NCI-H187 (cell line): ENCODE data around the gene DOK5.

Source experiments
- DNase-seq, 2 experiments: peaks; one replicate each; lab custom pipeline; 2025; lab: John Stamatoyannopoulos, UW

DOK5 gene

GRCh38 chr20:54618412-54618811, 143.0 kb downstream of the DOK5 start:
- no peak for DNase-seq

DNA sequence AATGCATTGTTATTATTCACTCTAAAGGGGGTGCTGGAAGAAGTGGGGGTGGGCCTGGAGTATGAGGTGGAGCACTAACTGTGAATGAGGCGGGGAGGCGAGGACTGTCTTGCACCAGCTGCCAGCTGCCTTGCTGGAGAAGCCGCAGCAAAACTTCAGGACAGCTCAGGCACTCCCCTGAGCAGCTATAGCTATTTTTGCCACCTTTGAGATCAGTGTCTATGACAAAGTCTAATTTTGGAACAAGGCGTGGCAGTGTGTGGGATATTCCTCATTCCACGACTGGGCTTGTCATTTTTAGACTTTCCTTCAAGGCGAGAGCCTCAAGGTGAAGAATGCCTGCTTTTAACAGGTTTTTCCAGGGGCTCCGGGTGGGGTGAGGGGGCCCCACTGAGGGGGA, 143.8 kb downstream of the DOK5 start:
- DNase-seq: no peak

DNA sequence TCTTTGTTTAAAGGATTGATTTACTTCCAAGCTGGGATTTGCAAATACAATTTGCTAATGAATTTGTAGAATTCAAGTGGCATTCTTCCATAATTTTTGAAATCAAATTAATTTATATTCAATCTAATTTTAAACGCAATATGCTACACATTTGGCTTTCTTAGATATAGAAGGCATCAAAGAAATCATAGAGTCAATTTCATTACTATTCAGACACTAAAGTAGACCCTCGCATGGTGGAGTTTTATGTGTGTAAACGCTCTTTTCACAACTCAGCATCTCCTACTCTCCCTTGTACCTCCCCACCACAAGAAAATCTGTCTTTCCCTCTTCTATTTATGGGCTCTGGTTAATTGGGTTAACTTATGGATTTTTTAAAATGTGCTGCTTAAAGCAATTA, 144.3 kb downstream of the DOK5 start:
- no peak for DNase-seq

- no peak for DNase-seq
Observed at GRCh38 chr20:54620611-54621010, 145.2 kb downstream of the DOK5 start.

DNA sequence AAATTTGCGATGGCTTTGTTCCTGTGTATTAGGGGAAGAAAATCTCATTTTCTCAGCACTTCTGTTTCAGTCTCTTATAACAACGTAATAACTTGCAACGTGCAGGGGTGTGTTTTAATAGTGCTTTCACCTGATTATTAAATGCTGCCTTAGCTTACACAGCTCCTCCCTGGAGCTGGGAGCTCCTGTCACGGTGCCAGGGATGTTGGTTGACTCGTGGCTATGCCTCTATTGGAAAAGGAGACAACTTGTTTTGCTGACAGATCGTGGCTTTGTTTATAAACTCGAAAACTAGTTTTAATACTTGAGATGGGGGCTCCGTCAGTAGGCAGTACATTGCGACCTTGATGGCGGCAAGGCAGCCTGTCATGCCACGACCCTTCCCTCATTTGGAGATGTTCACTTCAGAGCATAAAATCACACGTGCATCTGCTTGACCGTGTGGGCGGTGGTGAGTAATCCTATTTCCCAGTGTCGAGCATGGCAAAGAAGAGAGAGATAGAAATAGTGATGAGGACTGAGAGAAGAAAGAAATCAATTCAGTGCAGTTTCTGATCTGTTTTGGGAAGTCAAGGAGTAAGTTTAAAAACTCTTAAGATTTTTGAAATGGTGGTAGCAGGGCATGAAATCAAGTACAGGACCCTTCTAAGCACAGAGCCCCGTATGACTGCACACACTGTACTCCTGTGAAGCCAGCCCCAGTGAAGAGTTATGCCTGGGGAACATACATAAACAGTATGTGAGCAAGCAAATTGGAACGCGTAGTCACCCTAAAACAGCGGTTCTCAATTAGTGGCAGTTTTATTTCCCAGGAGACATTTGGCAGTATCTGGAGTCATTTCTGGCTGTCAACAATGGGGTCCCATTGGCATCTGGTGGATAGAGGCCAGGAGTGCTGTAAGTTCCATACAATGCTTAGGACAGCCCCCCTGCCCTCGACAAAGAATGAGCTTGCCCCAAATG, 147.2 kb downstream of the DOK5 start:
- no peak for DNase-seq

GRCh38 chr20:54623991-54624569, 148.7 kb downstream of the DOK5 start:
- no peak for DNase-seq

- no peak for DNase-seq
Observed at GRCh38 chr20:54624706-54625390, 149.5 kb downstream of the DOK5 start.

GRCh38 chr20:54625497-54625896, 150.1 kb downstream of the DOK5 start:
- DNase-seq: no peak

DNA sequence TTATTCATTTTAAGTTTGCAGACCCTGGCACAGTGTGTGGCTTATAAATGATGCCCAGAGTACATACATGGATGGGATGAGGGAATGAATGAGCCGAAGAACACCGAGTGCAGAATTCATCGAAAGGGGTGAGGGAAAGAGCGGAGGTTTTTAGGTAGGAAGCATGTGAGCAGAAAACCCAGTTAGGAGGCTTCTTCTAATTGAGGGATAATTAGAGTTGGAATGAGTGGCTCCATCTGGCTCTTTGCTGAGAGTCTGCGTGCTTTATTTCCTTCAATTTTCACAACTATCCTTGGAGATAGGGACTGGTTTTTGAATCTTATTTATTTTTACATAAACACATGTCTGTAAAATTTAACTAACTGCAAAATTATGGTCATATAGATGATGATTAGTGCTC, 150.7 kb downstream of the DOK5 start:
- no peak for DNase-seq

GRCh38 chr20:54629632-54630031, 154.2 kb downstream of the DOK5 start:
- no peak for DNase-seq

DNA sequence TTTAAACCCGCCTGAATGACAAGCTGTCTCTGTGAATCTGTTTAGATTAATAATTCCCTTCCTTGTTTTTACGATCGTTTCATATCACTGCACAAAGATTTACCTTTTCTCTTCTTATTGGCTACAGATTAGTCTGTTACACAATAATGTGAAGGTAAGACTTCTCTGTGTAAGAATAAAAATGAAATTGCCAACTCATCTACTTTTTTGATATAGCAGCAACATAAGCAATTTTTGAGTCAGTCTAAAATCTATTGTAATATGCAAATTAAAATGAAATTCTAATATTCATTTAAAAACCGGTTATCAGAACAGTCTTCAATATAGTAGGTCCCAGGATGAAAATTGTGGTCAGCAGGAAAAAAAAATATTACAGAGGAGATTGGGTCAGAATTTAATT, 155.2 kb downstream of the DOK5 start:
- no peak for DNase-seq

DNA sequence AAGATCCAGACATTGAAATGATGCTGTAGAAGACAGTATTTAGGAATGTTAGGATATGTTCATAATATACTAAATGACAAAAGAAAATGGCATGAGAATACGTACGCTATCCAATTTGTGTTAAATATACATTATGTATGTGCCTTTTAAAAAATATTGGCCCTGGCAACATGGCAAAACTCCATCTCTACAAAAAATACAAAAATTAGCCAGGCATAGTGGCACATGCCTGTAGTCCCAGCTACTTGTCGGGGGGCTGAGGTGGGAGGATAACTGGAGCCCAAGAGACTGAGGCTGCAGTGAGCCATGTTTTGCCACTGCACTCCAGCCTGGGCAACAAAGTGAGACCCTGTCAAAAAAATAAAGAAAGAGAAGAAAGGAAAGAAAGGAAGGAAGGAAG, 155.7 kb downstream of the DOK5 start:
- no peak for DNase-seq

- DNase-seq: no peak
Observed at GRCh38 chr20:54633374-54634355, 158.3 kb downstream of the DOK5 start.

DNA sequence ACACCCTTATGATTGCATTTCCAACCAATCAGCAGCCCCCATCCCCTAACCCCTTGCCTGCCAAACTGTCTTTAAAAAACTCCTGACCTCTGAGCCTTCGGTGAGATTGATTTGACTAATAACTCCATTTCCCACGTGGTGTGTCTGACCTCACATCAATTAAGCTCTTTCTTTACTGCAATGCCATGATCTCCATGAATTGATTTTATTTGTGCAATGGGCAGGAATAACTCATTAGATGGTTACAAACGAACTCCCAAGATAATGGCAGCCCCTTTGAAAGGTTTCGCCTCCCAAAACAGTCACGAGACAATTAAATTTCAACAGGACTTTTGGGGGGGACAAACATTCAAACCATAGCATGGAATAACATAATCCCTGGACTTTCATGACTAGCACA, 161.2 kb downstream of the DOK5 start:
- no peak for DNase-seq

DNA sequence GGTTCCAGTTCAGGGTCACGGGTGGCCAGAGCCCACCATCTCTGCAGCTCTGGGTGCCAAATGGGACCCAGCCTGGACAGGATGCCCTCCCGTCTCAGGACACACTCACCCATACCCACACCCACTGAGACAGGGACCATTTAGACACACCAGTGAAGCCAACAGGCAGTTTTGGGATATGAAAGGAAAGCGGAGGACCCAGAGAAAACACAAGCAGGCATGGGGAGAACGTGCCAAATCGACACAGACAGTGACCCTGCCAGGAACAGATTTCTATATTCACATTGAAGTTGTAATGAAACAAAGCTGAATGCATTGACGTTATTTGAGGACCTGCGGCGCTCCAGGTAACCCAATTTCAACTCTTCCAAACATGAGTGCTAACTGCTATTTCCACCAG, 164.5 kb downstream of the DOK5 start:
- DNase-seq: no peak

DNA sequence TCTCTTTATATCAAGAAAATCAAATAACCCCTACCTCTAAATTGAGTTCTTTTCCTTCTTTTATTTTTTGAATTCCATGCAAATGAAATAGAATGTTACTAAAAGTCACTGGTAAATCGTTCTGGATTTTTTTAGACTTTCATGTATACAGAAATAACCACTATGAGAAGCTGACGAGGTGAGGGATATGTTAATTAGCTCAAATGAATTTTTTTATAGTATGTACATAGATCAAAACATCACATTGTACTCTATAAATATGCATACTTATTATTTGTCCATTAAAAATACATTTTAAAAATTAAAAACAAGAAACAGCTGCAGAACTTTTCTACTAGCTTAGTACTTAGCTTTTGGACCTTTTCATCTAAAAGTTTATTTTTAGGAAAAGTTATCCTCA, 165.4 kb downstream of the DOK5 start:
- no peak for DNase-seq

DNA sequence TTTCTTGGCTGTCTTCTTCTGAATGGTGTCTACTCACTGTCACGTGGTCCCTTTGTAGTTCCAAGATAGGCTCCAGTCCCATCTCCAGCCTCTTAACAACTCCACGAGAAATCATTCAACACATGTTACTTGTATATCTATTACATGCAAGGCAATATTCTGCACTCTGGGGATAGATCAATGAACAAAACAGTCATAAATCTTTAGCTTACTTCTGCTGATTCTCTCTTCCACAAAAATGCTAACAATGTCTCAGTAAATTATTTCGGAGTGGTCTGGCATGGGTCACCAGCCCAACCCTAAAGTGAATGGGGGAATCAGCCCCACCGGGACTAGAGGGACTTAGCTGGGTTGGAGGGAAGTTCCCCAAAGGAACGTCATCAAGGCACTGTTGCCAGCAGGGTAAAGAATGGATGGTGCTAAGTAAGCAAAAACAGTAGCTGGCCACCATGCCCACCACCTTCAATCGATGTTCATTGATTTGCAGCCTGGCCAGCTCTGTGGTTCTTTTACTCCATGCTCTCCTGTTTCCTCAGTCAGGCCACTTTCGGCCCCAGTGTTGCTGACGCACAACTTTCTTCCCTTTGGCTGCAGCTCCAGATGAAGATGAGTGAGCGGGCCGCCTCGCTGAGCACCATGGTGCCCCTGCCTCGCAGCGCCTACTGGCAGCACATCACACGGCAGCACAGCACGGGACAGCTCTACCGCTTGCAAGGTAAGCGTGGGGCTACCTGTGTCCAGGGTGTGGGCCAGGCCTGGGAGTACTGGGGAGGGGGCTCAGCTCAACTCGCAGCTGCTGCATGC, 167.7 kb downstream of the DOK5 start:
- DNase-seq: no peak

DNA sequence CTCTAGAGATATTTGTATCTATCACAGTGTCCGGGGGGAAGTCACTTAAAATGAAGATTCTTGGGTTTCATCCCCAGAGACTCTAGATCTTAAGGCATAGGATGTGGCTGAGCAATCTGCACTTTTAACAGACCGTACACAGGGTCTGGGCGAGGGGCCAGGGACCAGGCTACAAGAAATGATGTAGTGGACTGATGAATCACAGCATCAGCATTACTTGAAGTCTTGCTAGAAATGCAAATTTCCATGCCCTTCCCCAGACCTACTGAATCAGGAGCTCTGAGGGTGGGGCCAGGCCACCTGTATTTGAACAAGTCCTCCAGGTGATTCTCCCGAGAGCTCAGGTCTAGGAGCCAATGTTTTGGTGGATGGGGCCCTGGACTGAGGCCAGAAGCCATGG, 168.4 kb downstream of the DOK5 start:
- no peak for DNase-seq

- DNase-seq: no peak
Observed at GRCh38 chr20:54645445-54646155, 170.2 kb downstream of the DOK5 start.

DNA sequence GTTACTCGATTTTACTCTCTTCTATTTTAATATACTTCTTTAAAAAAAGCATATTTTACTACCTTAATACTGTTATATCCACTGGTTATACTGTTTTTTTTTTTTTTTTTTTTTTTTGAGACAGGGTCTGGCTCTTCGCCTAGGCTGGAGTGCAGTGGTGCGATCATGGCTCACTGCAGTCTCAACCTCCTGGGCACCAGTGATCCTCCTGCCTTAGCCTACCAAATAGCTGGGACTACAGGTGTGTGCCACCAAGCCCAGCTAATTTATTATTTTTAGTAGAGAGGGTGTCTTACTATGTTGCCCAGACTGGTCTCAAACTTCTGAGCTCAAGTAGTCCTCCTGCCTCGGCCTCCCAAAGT, 170.7 kb downstream of the DOK5 start:
- no peak for DNase-seq
